Natural killer cell (primary cell): Measurements from ENCODE around the gene NT5M. TPM values are rescaled to one million over a fixed set of nuclear protein-coding genes. Genes with fewer than 3 reads are reported as not detected.

Experiments
- ATAC-seq, 3 donors: fragments of 150-1000 bp in 2 of 3; fragments of 200-7000 bp in 1 of 3; cut with Tn5 transposase; 1 replicate in 1 of 3; 2 replicates in 2 of 3; pipeline ENCODE4 v1.10.0; 2021; ENCODE audit warnings: mild to moderate bottlenecking in 2 of 3, moderate library complexity in 2 of 3
- DNase-seq, 2 donors: peaks; one replicate each; pipeline versions ENCODE4 v3.0.0 to v3.0.0-alpha.2; 2013 to 2021; ENCODE audit warnings: mixed read lengths in 1 of 2
- H3K27ac ChIP-seq: one replicate; pipeline ENCODE4 v1.5.1; 2013; ENCODE audit warnings: mild to moderate bottlenecking, low read length
- H3K27me3 ChIP-seq: one replicate; pipeline ENCODE4 v1.6.1; 2013; ENCODE audit warnings: low read length; ENCODE audit not compliant: control insufficient read depth, insufficient read depth
- H3K36me3 ChIP-seq: one replicate; pipeline ENCODE4 v1.6.1; 2013; ENCODE audit warnings: low read length; ENCODE audit not compliant: control insufficient read depth, insufficient read depth
- H3K4me1 ChIP-seq: one replicate; pipeline ENCODE4 v1.6.1; 2013; ENCODE audit warnings: low read length; ENCODE audit not compliant: control insufficient read depth, insufficient read depth
- H3K4me3 ChIP-seq: one replicate; pipeline ENCODE4 v1.5.1; 2013; ENCODE audit warnings: low read length
- H3K9me3 ChIP-seq: one replicate; pipeline ENCODE4 v1.6.1; 2013; ENCODE audit warnings: low read length; ENCODE audit not compliant: control insufficient read depth, insufficient read depth
- H3K27ac Mint-ChIP-seq, 2 donors: one replicate each; pipeline ENCODE4 v1.8.0; 2022; ENCODE audit warnings: mild to moderate bottlenecking in 2 of 2, mixed read lengths in 2 of 2, moderate library complexity in 1 of 2
- H3K27me3 Mint-ChIP-seq, 2 donors: one replicate each; pipeline ENCODE4 v1.8.0; 2022; ENCODE audit warnings: low read depth in 2 of 2, mixed read lengths in 2 of 2
- H3K36me3 Mint-ChIP-seq: one replicate; pipeline ENCODE4 v1.8.0; 2022; ENCODE audit warnings: mixed read lengths
- H3K4me1 Mint-ChIP-seq, 2 donors: one replicate each; pipeline ENCODE4 v1.8.0; 2022; ENCODE audit warnings: mixed read lengths in 2 of 2
- H3K4me3 Mint-ChIP-seq: one replicate; pipeline ENCODE4 v1.8.0; 2022; ENCODE audit warnings: mild to moderate bottlenecking, moderate library complexity, mixed read lengths
- H3K9me3 Mint-ChIP-seq, 2 donors: one replicate each; pipeline ENCODE4 v1.8.0; 2022; ENCODE audit warnings: mixed read lengths in 2 of 2
- CTCF ChIP-seq: fragments of 200-600 bp; IDR thresholded peaks from one replicate; pipeline ENCODE4 v1.8.0; 2022; ENCODE audit warnings: antibody characterized with exemption
- WGBS: methylation state at CpG from one replicate; pipeline ENCODE4 v1.1.7; 2013; ENCODE audit warnings: missing lambda C conversion rate; ENCODE audit not compliant: insufficient coverage; 5-methylcytosine and 5-hydroxymethylcytosine counted together
- intact Hi-C: fragments of 100-400 bp; cut with micrococcal nuclease; formaldehyde crosslinking; loops from one replicate; pipeline ENCODE4 v1.14.2; 2022
- total RNA-seq, 4 donors: library from RNA; stranded (reverse); fragments of 120-200 nt in 1 of 4; gene quantifications; one replicate each; pipeline versions ENCODE4 v1.2.3 to v1.2.4, GENCODE V29; 2013 to 2022

The NT5M gene
- total RNA-seq, 3 donors from 2014 or later (not counting 1 experiment from before 2014, with no cell fraction given), result 3.5 to 4.4 (median 4.1) TPM

- ATAC-seq (no peak), DNase-seq (no peak)
- 84% methylated on average over 6 of the region's 6 CpGs for WGBS
- peaks cover 4% of the 10 kb centered on the region for H3K27me3 ChIP-seq
- Mint-ChIP-seq H3K27me3 (peaks cover 0 to 3% of the 10 kb centered on the region in 2 donors), H3K27ac (no peak overlapping the region), H3K4me1 (no peaks in the 10 kb centered on the region), H3K36me3 (no peaks in the 10 kb centered on the region), H3K9me3 (no peaks in the 10 kb centered on the region), H3K4me3 (no peak overlapping the region)
- H3K4me3 ChIP-seq, result no peak overlapping the region
- TF ChIP-seq CTCF, result no peak
- H3K27ac ChIP-seq, result no peak overlapping the region
- H3K9me3 ChIP-seq, result no peaks in the 10 kb centered on the region
- no peaks in the 10 kb centered on the region for H3K36me3 ChIP-seq
- peaks cover 6% of the 10 kb centered on the region for H3K4me1 ChIP-seq
- intact Hi-C loops, result no loop called here
These were observed 81.1 kb downstream of the NT5M start for GRCh38 chr17:17384291-17384615.

- no peak for DNase-seq
- Mint-ChIP-seq H3K4me1 (peaks cover 0 to 5% of the 10 kb centered on the region in 2 donors), H3K36me3 (no peaks in the 10 kb centered on the region), H3K27ac (no peak overlapping the region), H3K9me3 (no peaks in the 10 kb centered on the region), H3K27me3 (peaks cover 6% of the 10 kb centered on the region in 2 donors), H3K4me3 (no peak overlapping the region)
- no peak for TF ChIP-seq CTCF
- Histone ChIP-seq H3K9me3 (no peaks in the 10 kb centered on the region), H3K4me1 (peaks cover 6% of the 10 kb centered on the region), H3K36me3 (no peaks in the 10 kb centered on the region), H3K27me3 (peaks cover 4% of the 10 kb centered on the region), H3K4me3 (no peak overlapping the region), H3K27ac (no peak overlapping the region)
- no peak for ATAC-seq
- intact Hi-C loops, result no loop called here
- 92% methylated on average over 5 of the region's 8 CpGs for WGBS
These were observed 81.8 kb downstream of the NT5M start for GRCh38 chr17:17384961-17385360.

GRCh38 chr17:17385491-17385890, 82.3 kb downstream of the NT5M start:
- no peak overlapping the region for H3K27ac Mint-ChIP-seq
- H3K4me1 Mint-ChIP-seq, result peaks cover 0 to 5% of the 10 kb centered on the region in 2 donors
- no peak for DNase-seq
- no peak overlapping the region for H3K4me3 Mint-ChIP-seq
- 90% methylated on average over 11 of the region's 11 CpGs for WGBS
- Histone ChIP-seq H3K27me3 (peaks cover 4% of the 10 kb centered on the region), H3K27ac (no peak overlapping the region), H3K4me1 (peaks cover 6% of the 10 kb centered on the region), H3K4me3 (no peak overlapping the region), H3K36me3 (no peaks in the 10 kb centered on the region), H3K9me3 (no peaks in the 10 kb centered on the region)
- H3K9me3 Mint-ChIP-seq, result no peaks in the 10 kb centered on the region
- no peak for ATAC-seq
- H3K36me3 Mint-ChIP-seq, result no peaks in the 10 kb centered on the region
- TF ChIP-seq CTCF, result no peak
- H3K27me3 Mint-ChIP-seq, result peaks cover 6% of the 10 kb centered on the region in 2 donors
- intact Hi-C loops, result no loop called here

GRCh38 chr17:17386094-17386800, 83.1 kb downstream of the NT5M start:
- Histone ChIP-seq H3K4me3 (no peak overlapping the region), H3K27ac (no peak overlapping the region), H3K27me3 (peaks cover 4% of the 10 kb centered on the region), H3K9me3 (no peaks in the 10 kb centered on the region), H3K4me1 (peaks cover 10% of the 10 kb centered on the region), H3K36me3 (no peaks in the 10 kb centered on the region)
- no peak for DNase-seq
- Mint-ChIP-seq H3K4me3 (no peak overlapping the region), H3K27ac (no peak overlapping the region), H3K36me3 (no peaks in the 10 kb centered on the region), H3K9me3 (no peaks in the 10 kb centered on the region), H3K27me3 (peaks cover 6% of the 10 kb centered on the region in 2 donors), H3K4me1 (peaks cover under 1 to 5% of the 10 kb centered on the region in 2 donors)
- intact Hi-C loops, result no loop called here
- no peak for TF ChIP-seq CTCF
- no peak for ATAC-seq
- 88% methylated on average over 15 of the region's 15 CpGs for WGBS
